GM19043 (cell line): Measurements from ENCODE around the gene RBM23.
"Not testable (repeated sequence)": the region's sequence is repeated elsewhere in the genome, so short reads cannot be mapped to it uniquely, and the experiment has no call there.

ENCODE experiments used
- ATAC-seq: cut with Tn5 transposase; IDR thresholded peaks from one replicate; pipeline ENCODE4 v1.9.1; 2021; ENCODE audit warnings: low read depth; ENCODE audit not compliant: unreplicated experiment

Gene RBM23

DNA sequence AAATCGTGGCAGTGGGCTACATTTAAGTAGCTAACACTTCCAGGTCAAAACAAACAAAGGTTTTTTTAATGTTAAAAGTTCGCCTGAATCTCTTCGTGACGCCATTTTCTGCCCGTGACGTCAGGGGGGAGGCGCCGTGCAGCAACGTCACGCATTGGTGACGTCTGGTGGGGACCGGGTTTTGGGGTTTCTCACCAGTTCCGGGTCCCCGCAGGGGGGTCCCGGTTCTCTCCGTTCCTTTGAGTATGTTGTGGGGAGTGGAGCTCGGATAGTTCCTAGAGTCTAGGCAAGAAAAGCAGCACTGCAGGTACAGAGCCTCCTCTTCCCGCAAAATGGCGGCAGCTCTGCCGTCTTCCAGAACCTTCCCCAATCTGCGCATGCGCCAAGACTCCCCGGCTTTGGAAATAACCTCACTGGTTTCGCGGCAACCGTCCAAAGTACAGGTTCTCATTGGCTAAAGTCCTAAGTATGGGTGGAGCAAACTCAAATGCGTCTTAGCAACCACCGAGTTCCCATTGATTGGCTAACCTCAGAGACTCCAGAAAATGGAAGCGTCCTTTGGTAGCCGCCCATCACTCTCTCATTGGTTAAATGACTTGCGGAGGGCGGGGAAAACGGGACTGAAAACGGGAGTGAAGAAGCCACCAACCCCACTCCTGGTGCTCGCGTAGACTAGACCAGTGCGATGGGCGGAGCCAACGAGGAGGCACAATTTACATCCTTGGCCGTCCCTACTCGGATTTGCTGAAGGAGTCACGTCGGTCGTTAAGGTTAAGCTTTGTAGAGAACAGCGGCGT lies at the start of gene RBM23:
Gene RBM23, minus strand, starts transcription at position 346 of the 797 bp plus-strand sequence.
- ATAC-seq: peak; percentile 95

DNA sequence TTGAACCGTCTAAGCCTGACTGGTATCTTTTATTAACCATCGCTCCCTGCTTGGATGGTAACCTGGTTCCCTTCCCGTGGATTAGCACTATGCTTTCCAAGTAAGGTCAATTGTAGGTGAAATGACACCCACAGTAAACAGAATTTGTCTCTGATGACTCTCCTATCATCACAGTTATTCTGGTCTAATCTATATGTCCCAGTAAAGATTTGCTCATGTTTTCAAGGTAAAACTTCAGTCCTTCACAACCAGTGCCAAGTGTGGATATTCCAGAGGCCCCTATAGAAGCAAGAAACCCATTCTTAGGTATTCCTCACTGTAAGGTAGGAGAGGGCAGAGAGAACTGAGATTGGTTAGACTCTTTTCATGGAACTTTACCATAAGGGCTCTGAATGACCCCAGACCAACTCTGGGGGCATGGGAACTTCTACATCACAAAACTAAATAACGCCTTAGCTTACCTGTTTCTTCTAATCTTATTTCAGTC lies 47.9 kb upstream of the RBM23 start:
- no peak for ATAC-seq

DNA sequence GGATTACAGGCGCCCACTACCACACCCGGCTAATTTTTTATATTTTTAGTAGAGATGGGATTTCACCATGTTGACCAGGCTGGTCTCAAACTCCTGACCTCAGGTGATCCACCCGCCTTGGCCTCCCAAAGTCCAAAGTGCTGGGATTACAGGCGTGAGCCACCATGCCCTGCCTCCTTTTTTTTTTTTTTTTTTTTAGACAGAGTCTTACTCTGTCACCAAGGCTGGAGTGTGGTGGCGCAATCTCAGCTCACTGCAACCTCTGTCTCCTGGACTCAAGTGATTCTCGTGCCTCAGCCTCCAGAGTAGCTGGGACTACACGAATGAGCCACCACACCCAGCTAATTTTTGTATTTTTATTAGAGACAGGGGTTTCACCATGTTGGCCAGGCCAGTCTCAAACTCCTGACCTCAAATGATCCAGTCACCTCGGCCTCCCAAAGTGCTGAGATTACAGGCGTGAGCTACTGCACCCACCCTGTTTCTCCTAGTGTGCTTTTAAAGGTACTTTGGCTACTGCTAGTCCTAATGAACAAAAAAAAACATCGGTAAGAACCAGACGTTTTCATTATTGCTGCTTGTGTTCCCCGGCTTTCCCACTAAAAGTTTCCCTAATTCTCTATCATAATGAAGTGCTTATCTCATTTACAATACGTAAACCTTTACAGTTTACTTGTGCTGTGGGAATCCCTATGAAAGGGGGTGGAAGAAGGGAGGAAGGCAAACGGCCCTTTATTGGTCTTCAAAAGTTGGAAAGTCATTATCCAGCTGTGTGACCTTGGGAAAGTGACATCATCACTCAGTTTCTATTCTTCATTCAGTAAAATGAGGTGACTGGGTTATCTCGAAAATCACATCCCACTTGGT lies 47.2 kb upstream of the RBM23 start:
- ATAC-seq: not testable (repeated sequence)

DNA sequence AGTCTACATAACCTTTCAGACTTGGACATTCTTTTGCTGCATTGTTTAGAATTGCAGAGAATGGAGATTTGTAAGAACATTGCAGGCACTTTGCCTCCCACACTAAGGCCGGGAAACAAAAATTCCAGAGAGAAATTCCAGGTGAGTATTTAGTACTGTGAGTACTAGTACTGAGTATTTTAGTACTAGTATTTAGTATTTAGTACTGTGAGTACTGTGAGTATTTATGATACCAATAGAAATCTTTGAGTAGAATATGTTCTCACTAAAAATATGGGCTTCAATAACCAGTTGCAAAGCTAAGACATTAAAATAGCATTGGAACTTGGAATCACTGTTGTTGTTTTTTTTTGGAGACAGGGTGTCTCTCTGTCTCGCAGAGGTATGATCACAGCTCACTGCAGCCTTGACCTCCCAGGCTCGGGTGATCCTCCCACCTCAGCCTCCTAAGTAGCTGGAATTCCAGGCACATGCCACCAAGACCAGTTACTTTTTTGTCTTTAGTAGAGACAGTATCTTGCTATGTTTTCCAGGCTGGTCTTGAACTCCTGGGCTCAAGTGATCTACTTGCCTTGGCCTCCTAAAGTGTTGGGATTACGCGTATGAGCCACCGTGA lies 43.2 kb upstream of the RBM23 start:
- no peak for ATAC-seq

DNA sequence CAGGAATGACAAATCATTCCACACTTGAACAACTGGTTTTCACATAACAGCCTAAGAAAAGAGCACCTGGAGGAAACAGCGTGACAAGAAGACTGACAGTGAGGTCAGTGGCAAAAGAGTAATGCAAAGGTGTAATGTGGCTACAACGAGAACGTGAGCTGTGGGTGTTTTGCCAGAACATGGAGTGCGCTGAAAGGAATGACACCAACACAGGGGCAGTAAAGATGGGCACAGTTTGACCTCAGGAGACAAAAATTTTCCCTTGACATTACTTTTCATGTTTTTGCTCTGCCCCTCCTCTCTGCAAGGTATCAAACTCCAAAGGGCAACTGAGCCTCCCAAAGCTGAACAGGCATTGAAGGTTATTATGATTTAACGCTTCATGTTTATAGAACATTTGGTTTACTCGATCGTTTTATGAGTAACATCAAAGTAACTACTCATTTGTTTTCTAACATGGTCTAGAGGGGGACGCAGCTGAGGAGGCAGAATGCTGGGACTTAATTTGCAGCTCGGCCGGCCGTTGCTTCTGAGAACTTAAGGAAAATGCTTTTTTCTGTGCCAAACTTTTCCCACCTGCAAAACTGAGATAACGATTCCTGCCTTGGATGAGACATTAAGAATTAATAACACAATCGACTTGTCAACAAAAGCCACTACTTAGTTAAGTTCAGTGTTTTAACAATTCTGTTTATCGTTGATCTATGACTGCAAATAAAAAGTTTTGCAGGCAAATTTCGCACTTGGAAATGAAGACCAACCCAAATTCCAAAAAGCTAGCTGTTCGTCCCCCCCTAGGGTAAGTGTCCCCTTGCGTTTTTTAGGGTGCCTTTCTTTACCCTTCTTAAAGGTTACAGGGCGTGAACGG lies 37.0 kb upstream of the RBM23 start:
- ATAC-seq: no peak

DNA sequence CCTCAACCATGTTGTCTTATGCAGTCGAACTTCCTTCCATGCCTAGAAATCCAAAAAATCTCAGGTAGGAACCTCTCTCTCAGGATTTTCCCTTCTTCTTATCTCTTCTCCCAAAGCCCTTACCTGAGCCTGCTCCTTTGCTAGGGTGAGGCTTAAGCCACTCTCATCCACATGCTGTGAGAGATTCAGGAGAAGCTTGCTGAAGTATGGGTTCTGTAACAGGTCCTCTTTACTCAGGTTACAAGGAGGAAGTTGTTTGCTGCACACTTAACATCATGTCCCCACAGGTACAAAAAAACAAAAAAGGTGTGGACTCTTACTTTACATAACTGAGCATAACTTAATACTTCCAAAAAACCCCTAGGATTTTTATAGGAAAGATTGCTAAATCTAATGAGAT lies 33.5 kb upstream of the RBM23 start:
- ATAC-seq: no peak

DNA sequence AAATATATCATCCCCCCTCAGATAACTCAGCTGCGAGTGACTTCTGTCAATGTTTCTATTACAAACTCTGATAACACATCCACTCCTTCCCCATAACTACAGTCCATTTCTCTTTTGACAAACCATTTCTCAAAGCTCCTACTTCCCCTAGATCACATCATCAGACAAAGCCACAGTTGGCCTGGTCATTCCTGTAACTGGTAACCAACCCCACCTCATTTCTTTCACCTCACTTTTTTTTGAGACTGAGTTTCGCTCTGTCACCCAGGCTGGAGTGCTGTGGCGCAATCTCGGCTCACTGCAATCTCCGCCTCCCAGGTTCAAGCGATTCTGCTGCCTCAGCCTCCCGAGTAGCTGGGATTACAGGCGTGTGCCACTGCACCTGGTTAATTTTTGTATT lies 32.8 kb upstream of the RBM23 start:
- ATAC-seq: not testable (repeated sequence)

DNA sequence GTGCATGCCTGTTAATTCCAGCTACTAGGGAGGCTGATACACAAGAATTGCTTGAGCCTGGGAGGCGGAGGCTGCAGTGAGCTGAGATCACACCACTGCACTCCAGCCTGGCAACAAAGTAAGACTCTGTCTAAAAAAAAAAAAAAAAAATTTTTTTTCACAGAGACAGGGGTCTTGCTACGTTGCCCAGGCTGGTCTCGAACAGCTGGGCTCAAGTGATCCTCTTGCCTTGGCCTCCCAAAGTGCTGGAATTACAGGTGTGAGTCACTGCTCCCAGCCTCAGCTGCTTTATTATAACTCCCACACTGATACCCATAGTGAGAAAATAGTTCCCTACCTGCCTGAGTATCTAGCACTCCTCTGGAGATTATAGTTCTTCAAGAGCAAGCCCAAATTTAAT lies 26.7 kb upstream of the RBM23 start:
- ATAC-seq: no peak

DNA sequence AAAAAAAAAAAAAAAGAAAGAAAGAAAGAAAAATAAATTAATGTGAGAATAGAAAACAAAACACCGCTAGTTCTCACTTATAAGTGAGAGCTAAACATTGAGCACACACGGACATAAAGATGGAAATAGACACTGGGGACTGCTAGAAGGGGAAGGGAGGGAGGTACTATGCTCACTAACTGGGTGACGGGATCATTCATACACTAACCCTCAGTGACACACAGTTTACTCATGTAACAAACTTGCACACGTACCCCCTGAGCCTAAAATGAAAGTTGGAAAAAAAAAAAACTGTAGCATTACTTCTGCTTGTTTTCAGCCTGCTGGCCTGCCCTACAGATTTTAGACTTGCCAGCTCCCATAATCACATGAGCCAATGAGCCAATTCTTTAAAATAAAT lies 20.7 kb upstream of the RBM23 start:
- ATAC-seq: no peak

DNA sequence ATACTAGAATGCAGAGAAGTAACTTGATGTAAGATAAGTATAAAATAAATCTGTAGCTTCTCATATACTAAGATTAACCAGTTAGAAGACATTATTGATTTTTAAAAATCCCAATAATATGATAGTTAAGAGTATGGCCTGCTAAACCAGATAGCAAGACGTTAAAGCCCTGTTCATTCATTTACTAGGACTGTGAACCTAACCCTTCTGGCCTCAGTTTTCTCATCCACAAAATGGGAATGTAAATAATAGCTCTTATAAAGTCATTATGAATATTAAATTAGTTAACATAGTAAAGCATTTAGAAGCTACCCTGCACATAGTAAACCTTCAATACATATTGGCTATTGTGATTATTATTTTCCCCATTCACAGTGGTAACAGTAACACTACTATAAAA lies 16.2 kb upstream of the RBM23 start:
- ATAC-seq: no peak

DNA sequence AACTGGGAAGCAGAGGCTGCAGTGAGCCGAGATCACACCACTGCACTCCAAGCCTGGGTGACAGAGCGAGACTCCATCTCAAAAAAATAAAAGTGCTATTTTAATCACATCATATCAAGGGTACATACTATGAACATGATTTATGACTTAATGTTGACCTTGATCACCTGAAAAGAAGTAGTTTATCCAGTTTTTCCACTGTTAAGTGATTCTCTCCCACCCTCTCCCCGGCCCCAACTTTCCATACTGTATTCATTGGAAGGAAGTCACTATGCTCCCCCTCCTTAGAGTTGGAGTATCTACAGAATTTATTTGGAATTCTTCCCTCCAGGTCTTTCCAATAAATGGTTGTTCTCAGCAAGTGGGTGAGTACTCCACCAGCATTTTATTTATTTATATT lies 13.2 kb upstream of the RBM23 start:
- ATAC-seq: no peak

DNA sequence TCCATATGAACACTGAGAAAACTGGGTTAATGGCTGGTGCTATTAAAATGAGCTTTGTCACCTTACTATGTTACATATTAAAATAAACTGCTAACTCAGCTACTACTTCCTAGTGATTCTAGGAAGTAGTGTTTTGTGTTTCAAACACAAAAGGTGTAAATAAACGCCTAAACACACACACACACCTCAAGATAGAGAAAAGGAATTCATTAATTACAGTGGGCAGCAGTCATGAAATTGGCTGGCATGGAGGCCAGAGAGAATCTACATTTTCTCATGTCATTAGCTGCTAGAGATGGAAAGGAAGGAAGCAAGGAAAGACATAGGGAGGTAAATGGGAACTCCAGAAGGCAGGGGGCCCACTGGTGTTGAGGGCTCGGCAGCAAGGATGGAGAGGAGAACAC lies 11.0 kb upstream of the RBM23 start:
- no peak for ATAC-seq

DNA sequence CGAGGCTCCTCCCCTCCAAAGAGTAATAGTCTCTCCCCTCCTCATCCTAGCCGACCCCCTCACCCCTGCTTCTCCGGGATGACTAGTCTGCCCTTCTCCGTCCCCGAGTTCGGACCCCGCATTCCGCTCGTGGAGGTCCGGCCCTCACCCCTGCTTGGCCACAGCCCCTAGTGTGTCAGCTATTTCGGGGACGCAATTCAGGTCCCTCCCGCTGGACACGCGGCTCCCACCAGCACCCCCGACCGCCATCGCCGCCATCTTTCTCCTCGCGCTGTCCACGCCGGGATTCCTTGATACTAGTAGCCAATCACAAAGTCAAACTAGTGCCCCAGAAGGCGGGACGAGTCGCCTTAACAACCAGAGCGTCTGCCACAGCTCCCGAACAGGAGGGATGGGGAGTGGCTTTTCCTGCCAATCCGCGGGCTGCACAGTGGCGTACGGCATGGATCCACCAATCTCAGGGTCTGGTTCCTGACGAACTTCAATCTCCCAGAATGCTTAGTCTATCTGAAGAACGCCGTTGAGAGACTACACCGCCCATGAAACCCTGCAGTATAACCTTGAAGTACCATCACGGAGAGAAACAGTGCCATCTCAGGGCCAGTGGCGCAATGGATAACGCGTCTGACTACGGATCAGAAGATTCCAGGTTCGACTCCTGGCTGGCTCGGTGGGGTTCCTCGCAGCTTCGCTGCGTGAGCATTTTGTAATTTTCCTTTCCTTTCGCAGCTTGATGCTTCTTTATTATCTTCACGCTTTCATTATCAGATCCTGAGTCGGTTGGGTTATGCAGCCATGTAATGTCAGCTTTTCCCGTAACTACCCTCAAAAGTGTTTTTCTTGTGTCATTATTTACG lies 10.4 kb upstream of the RBM23 start, which contains the start of gene PRMT5:
Gene PRMT5, minus strand, starts transcription at position 273 of the 857 bp plus-strand sequence. Its CDS starts 15 bp downstream, at position 258.
- ATAC-seq: peak; percentile 93

DNA sequence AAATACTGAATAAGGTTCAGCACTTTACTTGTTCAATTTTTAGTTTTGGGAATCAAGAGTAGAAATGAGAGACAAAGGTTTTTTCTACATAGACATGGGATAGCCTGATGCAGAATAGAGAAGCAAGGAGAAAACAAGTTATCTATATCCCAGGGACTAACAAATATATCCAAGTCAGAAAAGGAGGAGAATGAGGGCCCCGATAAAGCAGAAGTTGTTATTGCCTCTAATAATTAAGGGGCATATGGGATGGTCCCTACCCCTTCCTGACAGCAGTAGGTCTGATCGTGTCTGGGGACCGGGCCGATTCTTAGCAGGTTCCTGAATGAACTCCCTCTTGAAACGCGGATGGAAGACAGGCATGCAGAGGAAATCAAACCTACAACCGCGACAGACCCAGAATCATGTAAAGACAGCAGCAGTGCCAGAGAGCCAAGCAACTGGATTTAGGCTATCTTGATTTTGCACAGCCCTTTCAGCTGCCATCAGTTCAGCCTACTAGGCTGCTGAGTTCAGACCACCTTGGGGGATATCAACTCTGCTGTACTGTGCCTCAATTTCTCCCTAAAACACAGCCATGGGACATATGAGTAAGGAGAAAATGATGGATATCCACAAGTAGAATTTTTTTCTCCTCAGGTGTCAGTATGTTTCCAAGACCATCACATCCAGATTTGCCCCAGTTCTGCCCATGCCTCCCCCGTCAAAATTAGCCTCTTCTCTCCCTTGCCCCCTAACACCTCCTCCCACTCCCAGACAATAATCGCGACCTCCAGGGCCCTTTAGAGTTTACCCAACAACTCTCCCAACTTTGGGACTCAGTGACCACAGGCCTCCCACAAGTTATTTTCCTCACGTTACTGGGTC lies 9.5 kb upstream of the RBM23 start:
- no peak for ATAC-seq

DNA sequence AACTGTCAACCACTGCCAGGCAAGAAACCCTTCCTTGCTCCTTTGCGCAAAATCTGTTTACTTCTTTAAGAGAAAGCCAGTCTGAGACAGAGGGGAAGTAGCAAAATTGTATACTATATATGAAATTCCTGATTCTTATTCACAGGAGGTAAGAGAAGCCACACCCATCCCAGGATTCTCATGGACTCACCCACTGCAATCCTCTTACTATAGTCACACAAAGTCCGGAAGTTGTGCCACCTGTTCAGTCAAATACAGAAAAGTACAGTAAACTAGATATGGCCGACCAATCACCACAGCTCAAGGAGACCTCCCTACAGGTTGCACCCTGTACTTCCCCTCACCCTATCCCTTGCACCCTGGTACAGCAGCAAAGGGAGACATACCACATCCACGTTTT lies 7.4 kb upstream of the RBM23 start:
- no peak for ATAC-seq

DNA sequence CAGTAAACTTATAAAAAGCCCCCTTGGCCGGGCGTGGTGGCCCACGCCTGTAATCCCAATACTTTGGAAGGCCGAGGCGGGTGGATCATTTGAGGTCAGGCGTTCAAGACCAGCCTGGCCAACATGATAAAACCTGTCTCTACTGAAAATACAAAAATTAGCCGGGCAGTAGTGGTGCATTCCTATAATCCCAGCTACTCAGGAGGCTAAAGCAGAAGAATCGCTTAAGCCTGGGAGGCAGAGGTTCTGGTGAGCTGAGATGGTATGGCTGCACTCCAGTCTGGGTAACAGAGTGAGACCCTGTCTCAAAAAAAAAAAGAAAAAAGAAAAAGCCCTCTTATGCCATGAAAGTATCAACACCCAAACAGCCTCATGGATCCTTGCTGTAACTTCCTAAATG lies 6.6 kb upstream of the RBM23 start:
- ATAC-seq: no peak

DNA sequence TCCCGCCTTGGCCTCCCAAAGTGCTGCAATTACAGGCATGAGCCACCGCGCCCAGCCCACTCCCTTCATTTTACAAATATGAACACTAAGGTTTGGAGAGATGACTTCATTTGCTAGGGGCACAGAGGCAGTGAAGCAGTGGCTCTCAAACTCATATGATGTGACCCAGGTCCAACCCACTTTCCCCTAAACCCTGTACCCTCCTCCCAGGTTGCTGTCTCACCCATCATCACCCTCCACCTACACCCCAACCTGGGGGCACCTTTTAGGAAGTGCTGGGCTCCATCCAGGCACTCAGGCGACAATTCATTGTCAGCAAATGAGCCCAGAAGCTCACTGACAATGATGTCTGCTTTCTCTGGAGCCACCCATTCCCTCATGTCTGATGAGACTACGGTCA lies 4.8 kb upstream of the RBM23 start:
- no peak for ATAC-seq

DNA sequence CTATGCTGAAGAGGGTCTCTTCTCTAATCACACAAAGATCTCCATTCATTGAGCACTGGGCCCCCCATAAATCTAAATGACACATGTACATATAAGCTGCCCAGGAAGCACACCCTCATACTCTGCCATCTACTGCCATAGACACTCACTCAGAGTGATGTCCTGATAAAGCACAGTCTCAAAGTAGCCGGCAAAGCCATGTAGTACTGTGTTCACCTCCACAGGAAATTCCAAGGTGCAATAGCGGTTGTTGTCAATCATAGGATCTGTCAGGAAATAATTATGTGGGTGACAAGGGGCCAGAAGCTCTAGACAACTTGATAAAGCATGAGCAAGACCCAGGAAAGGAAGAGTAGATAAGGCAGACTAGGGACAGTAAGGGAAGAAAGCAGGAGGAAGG lies 3.3 kb upstream of the RBM23 start:
- no peak for ATAC-seq
